ENCODE results near the gene NTM.

NTM gene

DNA sequence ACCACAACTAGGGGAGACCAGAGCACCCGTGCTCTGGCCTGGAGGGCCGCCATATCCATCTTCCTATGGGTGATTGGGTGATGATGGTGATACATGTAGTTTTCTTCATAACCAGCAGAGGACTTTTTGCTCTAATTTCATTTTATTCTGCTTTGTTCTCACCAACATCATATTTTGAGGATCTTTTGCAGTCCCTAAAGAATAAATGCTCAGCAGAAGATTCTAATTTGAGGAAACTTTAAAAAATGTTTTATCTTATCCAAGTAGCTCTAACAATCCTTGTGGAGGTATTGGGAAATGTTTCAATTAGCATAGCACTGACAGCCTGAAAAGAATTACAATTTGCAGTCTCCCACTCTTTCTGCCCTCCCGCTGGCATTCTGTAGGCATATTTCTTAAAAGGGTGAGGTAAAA is 544.0 kb downstream of the NTM start:
- no peak overlapping the region for H2AK5ac ChIP-seq (ENCODE audit: low read depth, low read length)
- no peak overlapping the region for H3K14ac ChIP-seq (ENCODE audit: low read length)
- H2BK5ac ChIP-seq (ENCODE audit: low read length), result no peak overlapping the region
- H3K18ac ChIP-seq (ENCODE audit: low read length), result no peak overlapping the region
- H3K9me3 ChIP-seq (replicated peaks in 1 of 2; ENCODE audit: control insufficient read depth in 2 of 2, insufficient read depth in 1 of 2, low read depth in 1 of 2, low read length in 2 of 2), result no peaks in the 10 kb centered on the region
- no peak overlapping the region for H3K4me2 ChIP-seq (ENCODE audit: insufficient read depth, low read length, poor library complexity, severe bottlenecking)
- WGBS, 2 donors (ENCODE audit: extremely low coverage in 2 of 2, insufficient read length in 2 of 2, insufficient replicate concordance in 1 of 2), result no CpG with 5 or more reads among the region's 3 CpGs
- H3K27ac ChIP-seq (replicated peaks; ENCODE audit: low read length), result no peak overlapping the region
- H3K27me3 ChIP-seq (ENCODE audit: control insufficient read depth in 3 of 3, insufficient read depth in 3 of 3, low read depth in 1 of 3, low read length in 3 of 3), result peaks cover 0 to 23% (median 2%) of the 10 kb centered on the region in 3 experiments
- H4K8ac ChIP-seq (ENCODE audit: low read depth, low read length), result no peak overlapping the region
- H3K4me1 ChIP-seq (ENCODE audit: control insufficient read depth in 2 of 2, insufficient read depth in 1 of 2, low read depth in 1 of 2, low read length in 2 of 2), result peaks cover 4 to 6% of the 10 kb centered on the region in 2 donors
- H2BK12ac ChIP-seq (ENCODE audit: low read length), result no peak overlapping the region
- no peak for DNase-seq (ENCODE audit: low spot score)
- H3K4ac ChIP-seq (ENCODE audit: low read length), result no peak overlapping the region
- no peaks in the 10 kb centered on the region for H3K36me3 ChIP-seq (replicated peaks in 1 of 2; ENCODE audit: control insufficient read depth in 2 of 2, insufficient read depth in 2 of 2, low read length in 2 of 2)
- H2BK120ac ChIP-seq (ENCODE audit: low read depth, low read length), result no peak overlapping the region
- no peak overlapping the region for H2BK15ac ChIP-seq (ENCODE audit: low read length)
- no peaks in the 10 kb centered on the region for H3K79me1 ChIP-seq (ENCODE audit: low read depth, low read length)
- H2AFZ ChIP-seq (ENCODE audit: low read length), result no peak overlapping the region
- no peak overlapping the region for H3K4me3 ChIP-seq (ENCODE audit: low read length in 2 of 2)
- H3K23ac ChIP-seq (ENCODE audit: low read depth, low read length, poor library complexity), result no peak overlapping the region
- H4K91ac ChIP-seq (ENCODE audit: low read depth, low read length, poor library complexity), result no peak overlapping the region
- no peak overlapping the region for H3K9ac ChIP-seq (ENCODE audit: low read depth, low read length, poor library complexity)

DNA sequence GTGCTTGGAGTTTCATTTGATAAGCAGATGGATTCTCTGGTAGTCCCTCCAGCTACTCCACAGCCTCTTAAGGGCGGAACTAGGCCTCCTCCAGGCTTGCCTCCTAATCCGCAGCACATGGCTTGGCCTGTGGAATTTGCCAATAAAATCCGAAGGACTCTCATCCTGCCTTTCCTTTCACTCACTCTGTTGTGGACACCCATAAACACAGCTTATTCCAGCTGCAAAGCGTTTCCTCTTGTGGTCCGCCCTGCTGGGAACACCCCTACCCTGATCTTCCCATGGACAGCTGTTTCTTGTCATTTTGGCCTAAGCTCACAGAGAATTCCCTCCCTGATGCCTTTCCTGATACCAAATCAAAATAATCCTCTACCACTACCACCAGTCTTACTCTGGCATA is 546.2 kb downstream of the NTM start:
- H3K23ac ChIP-seq (ENCODE audit: low read depth, low read length, poor library complexity), result no peak overlapping the region
- no peak overlapping the region for H2BK12ac ChIP-seq (ENCODE audit: low read length)
- no peak overlapping the region for H3K4ac ChIP-seq (ENCODE audit: low read length)
- no CpG with 5 or more reads among the region's 5 CpGs for WGBS, 2 donors (ENCODE audit: extremely low coverage in 2 of 2, insufficient read length in 2 of 2, insufficient replicate concordance in 1 of 2)
- no peak overlapping the region for H2BK15ac ChIP-seq (ENCODE audit: low read length)
- no peak overlapping the region for H3K27ac ChIP-seq (replicated peaks; ENCODE audit: low read length)
- no peaks in the 10 kb centered on the region for H3K79me1 ChIP-seq (ENCODE audit: low read depth, low read length)
- no peak for DNase-seq (ENCODE audit: low spot score)
- no peak overlapping the region for H2BK5ac ChIP-seq (ENCODE audit: low read length)
- no peak overlapping the region for H2BK120ac ChIP-seq (ENCODE audit: low read depth, low read length)
- H3K4me2 ChIP-seq (ENCODE audit: insufficient read depth, low read length, poor library complexity, severe bottlenecking), result no peak overlapping the region
- H4K8ac ChIP-seq (ENCODE audit: low read depth, low read length), result no peak overlapping the region
- H2AFZ ChIP-seq (ENCODE audit: low read length), result no peak overlapping the region
- no peaks in the 10 kb centered on the region for H3K9me3 ChIP-seq (replicated peaks in 1 of 2; ENCODE audit: control insufficient read depth in 2 of 2, insufficient read depth in 1 of 2, low read depth in 1 of 2, low read length in 2 of 2)
- no peaks in the 10 kb centered on the region for H3K36me3 ChIP-seq (replicated peaks in 1 of 2; ENCODE audit: control insufficient read depth in 2 of 2, insufficient read depth in 2 of 2, low read length in 2 of 2)
- H2AK5ac ChIP-seq (ENCODE audit: low read depth, low read length), result no peak overlapping the region
- no peak overlapping the region for H3K9ac ChIP-seq (ENCODE audit: low read depth, low read length, poor library complexity)
- no peak overlapping the region for H3K14ac ChIP-seq (ENCODE audit: low read length)
- H3K4me3 ChIP-seq (ENCODE audit: low read length in 2 of 2), result no peak overlapping the region
- peaks cover 0 to 7% (median 2%) of the 10 kb centered on the region in 3 experiments for H3K27me3 ChIP-seq (ENCODE audit: control insufficient read depth in 3 of 3, insufficient read depth in 3 of 3, low read depth in 1 of 3, low read length in 3 of 3)
- H4K91ac ChIP-seq (ENCODE audit: low read depth, low read length, poor library complexity), result no peak overlapping the region
- H3K18ac ChIP-seq (ENCODE audit: low read length), result no peak overlapping the region
- H3K4me1 ChIP-seq (ENCODE audit: control insufficient read depth in 2 of 2, insufficient read depth in 1 of 2, low read depth in 1 of 2, low read length in 2 of 2), result peaks cover 0 to 3% of the 10 kb centered on the region in 2 donors

DNA sequence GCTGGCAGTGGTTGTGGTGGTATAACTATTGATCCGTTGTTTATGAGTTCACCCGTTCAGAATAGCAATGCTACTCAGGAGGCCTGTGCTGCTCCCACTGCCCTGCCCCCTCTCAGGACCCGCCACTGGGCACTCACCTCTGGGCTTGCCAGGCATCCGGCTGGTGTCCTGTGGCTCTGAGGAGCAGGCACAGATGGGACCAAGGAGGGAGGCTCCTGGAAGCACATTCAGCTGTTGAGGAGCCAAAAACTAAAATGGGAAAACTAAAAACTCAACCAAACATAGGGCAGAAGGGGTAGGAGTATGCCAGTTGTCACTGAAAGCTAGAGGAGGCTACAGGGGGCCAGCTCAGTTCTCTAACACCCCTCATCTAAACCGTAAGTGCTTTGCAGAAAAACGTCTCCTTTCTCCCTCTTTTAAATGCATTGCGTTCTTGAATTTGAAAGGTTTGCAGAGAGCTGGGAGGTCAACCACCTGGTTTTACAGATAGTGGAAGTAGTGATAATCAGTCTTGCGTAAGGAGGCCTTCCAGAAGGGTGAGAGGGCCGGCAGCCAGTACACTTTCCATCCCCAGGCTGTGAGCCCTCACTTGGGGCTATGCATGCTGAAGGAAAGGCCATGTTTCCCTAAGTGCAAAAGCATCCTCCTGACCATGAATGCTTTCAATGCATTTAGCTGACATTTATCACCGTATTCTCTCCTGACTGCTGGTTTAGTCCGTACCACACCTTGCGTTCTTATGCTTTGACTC is 547.4 kb downstream of the NTM start:
- no peaks in the 10 kb centered on the region for H3K36me3 ChIP-seq (replicated peaks in 1 of 2; ENCODE audit: control insufficient read depth in 2 of 2, insufficient read depth in 2 of 2, low read length in 2 of 2)
- WGBS, 2 donors (ENCODE audit: extremely low coverage in 2 of 2, insufficient read length in 2 of 2, insufficient replicate concordance in 1 of 2), result no CpG with 5 or more reads among the region's 12 CpGs
- no peak overlapping the region for H2AFZ ChIP-seq (ENCODE audit: low read length)
- no peak overlapping the region for H3K9ac ChIP-seq (ENCODE audit: low read depth, low read length, poor library complexity)
- H4K91ac ChIP-seq (ENCODE audit: low read depth, low read length, poor library complexity), result no peak overlapping the region
- H3K79me1 ChIP-seq (ENCODE audit: low read depth, low read length), result no peaks in the 10 kb centered on the region
- H2AK5ac ChIP-seq (ENCODE audit: low read depth, low read length), result no peak overlapping the region
- no peak overlapping the region for H3K4ac ChIP-seq (ENCODE audit: low read length)
- no peak overlapping the region for H3K4me3 ChIP-seq (ENCODE audit: low read length in 2 of 2)
- no peak overlapping the region for H2BK5ac ChIP-seq (ENCODE audit: low read length)
- no peak overlapping the region for H3K18ac ChIP-seq (ENCODE audit: low read length)
- no peak overlapping the region for H3K14ac ChIP-seq (ENCODE audit: low read length)
- no peak overlapping the region for H4K8ac ChIP-seq (ENCODE audit: low read depth, low read length)
- H3K9me3 ChIP-seq (replicated peaks in 1 of 2; ENCODE audit: control insufficient read depth in 2 of 2, insufficient read depth in 1 of 2, low read depth in 1 of 2, low read length in 2 of 2), result no peaks in the 10 kb centered on the region
- H2BK12ac ChIP-seq (ENCODE audit: low read length), result no peak overlapping the region
- H2BK120ac ChIP-seq (ENCODE audit: low read depth, low read length), result no peak overlapping the region
- peaks cover 0 to 2% (median 0%) of the 10 kb centered on the region in 3 experiments for H3K27me3 ChIP-seq (ENCODE audit: control insufficient read depth in 3 of 3, insufficient read depth in 3 of 3, low read depth in 1 of 3, low read length in 3 of 3)
- H3K4me2 ChIP-seq (ENCODE audit: insufficient read depth, low read length, poor library complexity, severe bottlenecking), result no peak overlapping the region
- no peak overlapping the region for H3K27ac ChIP-seq (replicated peaks; ENCODE audit: low read length)
- H3K23ac ChIP-seq (ENCODE audit: low read depth, low read length, poor library complexity), result no peak overlapping the region
- DNase-seq (ENCODE audit: low spot score), result no peak
- no peak overlapping the region for H2BK15ac ChIP-seq (ENCODE audit: low read length)
- no peaks in the 10 kb centered on the region for H3K4me1 ChIP-seq (ENCODE audit: control insufficient read depth in 2 of 2, insufficient read depth in 1 of 2, low read depth in 1 of 2, low read length in 2 of 2)

DNA sequence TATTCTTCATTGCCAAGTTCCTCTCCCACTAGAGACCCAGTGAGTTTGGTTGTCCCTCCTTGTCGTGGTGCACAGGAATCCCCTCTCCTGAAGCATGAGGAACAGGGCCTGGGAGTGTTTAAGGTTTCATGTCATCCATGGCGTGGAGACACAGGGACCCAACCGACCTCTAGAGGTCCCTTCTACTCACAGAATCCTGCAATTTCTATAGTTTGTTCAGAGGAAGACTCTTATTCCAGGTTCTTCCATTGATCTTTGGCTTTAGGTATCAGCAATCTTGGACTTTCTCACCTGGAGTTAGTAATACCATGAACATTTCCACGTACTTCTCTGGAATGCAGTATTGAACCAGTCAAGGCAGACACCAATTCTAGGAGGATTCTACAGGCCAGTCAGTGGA is 548.2 kb downstream of the NTM start:
- Histone ChIP-seq H3K14ac (ENCODE audit: low read length) (no peak overlapping the region), H3K9ac (ENCODE audit: low read depth, low read length, poor library complexity) (no peak overlapping the region), H3K36me3 (replicated peaks in 1 of 2; ENCODE audit: control insufficient read depth in 2 of 2, insufficient read depth in 2 of 2, low read length in 2 of 2) (no peaks in the 10 kb centered on the region), H2BK15ac (ENCODE audit: low read length) (no peak overlapping the region), H2BK120ac (ENCODE audit: low read depth, low read length) (no peak overlapping the region), H3K4me2 (ENCODE audit: insufficient read depth, low read length, poor library complexity, severe bottlenecking) (no peak overlapping the region), H3K9me3 (replicated peaks in 1 of 2; ENCODE audit: control insufficient read depth in 2 of 2, insufficient read depth in 1 of 2, low read depth in 1 of 2, low read length in 2 of 2) (no peaks in the 10 kb centered on the region), H2BK5ac (ENCODE audit: low read length) (no peak overlapping the region), H3K27me3 (ENCODE audit: control insufficient read depth in 3 of 3, insufficient read depth in 3 of 3, low read depth in 1 of 3, low read length in 3 of 3) (no peaks in the 10 kb centered on the region), H2AK5ac (ENCODE audit: low read depth, low read length) (no peak overlapping the region), H3K27ac (replicated peaks; ENCODE audit: low read length) (no peak overlapping the region), H3K4ac (ENCODE audit: low read length) (no peak overlapping the region), H2BK12ac (ENCODE audit: low read length) (no peak overlapping the region), H4K91ac (ENCODE audit: low read depth, low read length, poor library complexity) (no peak overlapping the region), H3K18ac (ENCODE audit: low read length) (no peak overlapping the region), H3K23ac (ENCODE audit: low read depth, low read length, poor library complexity) (no peak overlapping the region), H3K4me1 (ENCODE audit: control insufficient read depth in 2 of 2, insufficient read depth in 1 of 2, low read depth in 1 of 2, low read length in 2 of 2) (no peaks in the 10 kb centered on the region), H3K79me1 (ENCODE audit: low read depth, low read length) (no peaks in the 10 kb centered on the region), H3K4me3 (ENCODE audit: low read length in 2 of 2) (no peak overlapping the region), H4K8ac (ENCODE audit: low read depth, low read length) (no peak overlapping the region), H2AFZ (ENCODE audit: low read length) (no peak overlapping the region)
- no peak for DNase-seq (ENCODE audit: low spot score)
- WGBS, 2 donors (ENCODE audit: extremely low coverage in 2 of 2, insufficient read length in 2 of 2, insufficient replicate concordance in 1 of 2), result no CpG with 5 or more reads among the region's 4 CpGs

Data from neuronal stem cell (in vitro differentiated cells).